HCT116 (cell line): Measurements from ENCODE around the gene PUSL1. TPM values are rescaled to one million over a fixed set of nuclear protein-coding genes. Genes with fewer than 3 reads are reported as not detected.

ENCODE experiments used
- ATAC-seq: fragments of 200-7000 bp; cut with Tn5 transposase; 2 replicates; pipeline ENCODE4 v1.9.1; 2020; ENCODE audit warnings: mild to moderate bottlenecking, moderate library complexity
- BruUV-seq: library from RNA; stranded (reverse); fragments of 400-500 nt; replicated peaks from 2 replicates; lab custom pipeline; 2021; lab: Mats Ljungman, UMichigan
- CTCF ChIA-PET: fragments of 300-600 bp; sonication (Branson Sonifier 250); formaldehyde crosslinking; loops from one replicate; lab custom pipeline; 2021; ENCODE audit warnings: antibody characterized with exemption; lab: Charles Lee
- POLR2A ChIA-PET: fragments of 300-600, 350-600 bp; sonication (Branson Sonifier 250); formaldehyde crosslinking; loops from one replicate; lab custom pipeline; 2021; ENCODE audit warnings: antibody characterized with exemption; lab: Charles Lee
- RAD21 ChIA-PET, 2 experiments: fragments of 300-600 bp; sonication (Branson Sonifier 250); formaldehyde crosslinking; loops; one replicate each; lab custom pipeline; 2023; ENCODE audit warnings: low total read pairs in 2 of 2; ENCODE audit not compliant: uncharacterized antibody in 2 of 2, unreplicated experiment in 2 of 2, low non-redundant PET in 1 of 2; lab: Charles Lee
- DNase-seq: peaks from one replicate; pipeline ENCODE4 v3.0.0-alpha.2; 2010; ENCODE audit warnings: low read depth, low spot score
- H2AFZ ChIP-seq: fragments of 200-600 bp; shearing (Covaris generic), sonication (generic); 2 replicates; pipeline ENCODE4 v1.6.1; 2017; ENCODE audit warnings: low read depth, mixed run types, mixed read lengths, antibody characterized with exemption, low read length; ENCODE audit not compliant: poor library complexity, severe bottlenecking
- H3K27ac ChIP-seq: 2 replicates; pipeline ENCODE4 v1.5.1; 2012; ENCODE audit warnings: low read depth, low read length
- H3K27me3 ChIP-seq: fragments of 200-600 bp; sonication (generic); 2 replicates; pipeline ENCODE4 v1.6.1; 2016; ENCODE audit warnings: mixed run types, low read length, mixed read lengths; ENCODE audit not compliant: insufficient read depth
- H3K36me3 ChIP-seq, 2 experiments: fragments of 200-500 bp in 1 of 2; fragments of 200-600 bp in 1 of 2; sonication (Bioruptor generic) in 1 of 2; sonication (generic) in 1 of 2; 2 replicates each; pipeline versions ENCODE4 v1.5.1 to v1.6.1; 2014 to 2016; ENCODE audit warnings: low read length in 2 of 2, inconsistent platforms in 1 of 2, mixed read lengths in 1 of 2, mixed run types in 1 of 2; ENCODE audit not compliant: insufficient read depth in 2 of 2, control insufficient read depth in 1 of 2
- H3K4me1 ChIP-seq, 2 experiments: fragments of 200-600 bp in 1 of 2; sonication (generic) in 1 of 2; 2 replicates each; pipeline versions ENCODE4 v1.5.1 to v1.6.1; 2012 to 2017; ENCODE audit warnings: low read length in 2 of 2, inconsistent platforms in 1 of 2, mild to moderate bottlenecking in 1 of 2, mixed read lengths in 1 of 2, mixed run types in 1 of 2, moderate library complexity in 1 of 2; ENCODE audit not compliant: insufficient read depth in 2 of 2, control insufficient read depth in 1 of 2
- H3K4me2 ChIP-seq: fragments of 200-600 bp; sonication (generic); 2 replicates; pipeline ENCODE4 v1.6.1; 2017; ENCODE audit warnings: mixed run types, low read length, mixed read lengths
- H3K4me3 ChIP-seq, 2 experiments: fragments of 200-600 bp in 1 of 2; sonication (generic) in 1 of 2; replicated peaks in 1 of 2; 2 replicates each; pipeline ENCODE4 v1.5.1; 2011 to 2016; ENCODE audit warnings: low read length in 2 of 2, control low read depth in 1 of 2, low read depth in 1 of 2, mild to moderate bottlenecking in 1 of 2, mixed read lengths in 1 of 2, mixed run types in 1 of 2
- H3K79me2 ChIP-seq: fragments of 200-600 bp; sonication (generic); 2 replicates; pipeline ENCODE4 v1.6.1; 2017; ENCODE audit warnings: mild to moderate bottlenecking, mixed run types, low read length, moderate library complexity, mixed read lengths; ENCODE audit not compliant: insufficient read depth
- H3K9ac ChIP-seq: fragments of 200-600 bp; sonication (generic); 2 replicates; pipeline ENCODE4 v1.6.1; 2016; ENCODE audit warnings: low read length, mixed read lengths
- H3K9me2 ChIP-seq: fragments of 200-600 bp; sonication (generic), shearing (Covaris generic); 2 replicates; pipeline ENCODE4 v1.6.1; 2017; ENCODE audit warnings: mixed run types, mild to moderate bottlenecking, moderate library complexity; ENCODE audit not compliant: insufficient read depth
- H3K9me3 ChIP-seq, 2 experiments: fragments of 200-500 bp in 1 of 2; fragments of 200-600 bp in 1 of 2; sonication (Bioruptor generic) in 1 of 2; sonication (generic) in 1 of 2; 2 replicates each; pipeline ENCODE4 v1.6.1; 2014 to 2017; ENCODE audit warnings: low read length in 2 of 2, mixed read lengths in 2 of 2, inconsistent platforms in 1 of 2, low read depth in 1 of 2, mild to moderate bottlenecking in 1 of 2, mixed run types in 1 of 2, moderate library complexity in 1 of 2; ENCODE audit not compliant: control insufficient read depth in 1 of 2, insufficient read depth in 1 of 2
- H4K20me1 ChIP-seq: fragments of 200-600 bp; sonication (generic), shearing (Covaris generic); 2 replicates; pipeline ENCODE4 v1.6.1; 2017; ENCODE audit warnings: mixed run types, mild to moderate bottlenecking, moderate library complexity; ENCODE audit not compliant: insufficient read depth
- CEBPB ChIP-seq: IDR thresholded peaks from 2 replicates; pipeline ENCODE4 v1.6.1; 2012; ENCODE audit warnings: low read depth
- EGR1 ChIP-seq: IDR thresholded peaks from 2 replicates; pipeline ENCODE4 v1.6.1; 2012; ENCODE audit warnings: low read depth
- ELF1 ChIP-seq: IDR thresholded peaks from 2 replicates; pipeline ENCODE4 v1.6.1; 2012; ENCODE audit warnings: low read depth, borderline replicate concordance
- EZH2phosphoT487 ChIP-seq: fragments of 200-600 bp; IDR thresholded peaks from 2 replicates; pipeline ENCODE4 v1.6.1; 2018; ENCODE audit warnings: antibody characterized with exemption, borderline replicate concordance
- FOSL1 ChIP-seq: IDR thresholded peaks from 2 replicates; pipeline ENCODE4 v1.6.1; 2012; ENCODE audit warnings: low read depth
- JUND ChIP-seq: IDR thresholded peaks from 2 replicates; pipeline ENCODE4 v1.6.1; 2012
- POLR2A ChIP-seq: IDR thresholded peaks from 2 replicates; pipeline ENCODE4 v1.7.0; 2011; ENCODE audit warnings: borderline replicate concordance; ENCODE audit not compliant: insufficient read depth, insufficient read length; ENCODE audit errors: extremely low read depth
- ZFX ChIP-seq: fragments of 450-650 bp; IDR thresholded peaks from 2 replicates; pipeline ENCODE4 v1.6.1; 2017
- ZNF274 ChIP-seq: fragments of 200-500 bp; sonication (Bioruptor generic); IDR thresholded peaks from 2 replicates; pipeline ENCODE4 v1.6.1; 2014; ENCODE audit warnings: mild to moderate bottlenecking, low read depth, low read length, inconsistent platforms
- intact Hi-C: fragments of 100-400 bp; cut with micrococcal nuclease; formaldehyde crosslinking; loops from 2 replicates; pipeline ENCODE4 v1.10.0; 2022
- total RNA-seq: library from RNA; stranded (reverse); gene quantifications from one replicate; pipeline ENCODE4 v1.2.1, GENCODE V29; 2021; ENCODE audit not compliant: unreplicated experiment
- TF ChIP-seq, protein P1 (sequence below): IDR thresholded peaks from 2 replicates; pipeline ENCODE4 v1.6.1; 2012; ENCODE audit warnings: low read depth
- TF ChIP-seq, protein P2 (sequence below), 3 experiments: fragments of 200-600 bp in 1 of 3; sonication (generic) in 1 of 3; IDR thresholded peaks in 2 of 3; conservative IDR thresholded peaks in 1 of 3; 2 replicates each; pipeline ENCODE4 v1.5.1; 2012 to 2017; ENCODE audit warnings: low read depth in 2 of 3, low read length in 2 of 3, antibody characterized with exemption in 1 of 3, borderline replicate concordance in 1 of 3, control low read depth in 1 of 3, mild to moderate bottlenecking in 1 of 3, mixed read lengths in 1 of 3, mixed run types in 1 of 3, moderate library complexity in 1 of 3; ENCODE audit not compliant: insufficient read depth in 1 of 3
- TF ChIP-seq, protein P3 (sequence below): IDR thresholded peaks from 2 replicates; pipeline ENCODE4 v1.6.1; 2011; ENCODE audit warnings: mild to moderate bottlenecking, low read length, moderate library complexity; ENCODE audit not compliant: insufficient replicate concordance; ENCODE audit errors: extremely low read depth
- TF ChIP-seq, protein P4 (sequence below): IDR thresholded peaks from 2 replicates; pipeline ENCODE4 v1.6.1; 2012

PUSL1 gene
- total RNA-seq, 1 experiment from 2014 or later = 47.2 TPM

DNA sequence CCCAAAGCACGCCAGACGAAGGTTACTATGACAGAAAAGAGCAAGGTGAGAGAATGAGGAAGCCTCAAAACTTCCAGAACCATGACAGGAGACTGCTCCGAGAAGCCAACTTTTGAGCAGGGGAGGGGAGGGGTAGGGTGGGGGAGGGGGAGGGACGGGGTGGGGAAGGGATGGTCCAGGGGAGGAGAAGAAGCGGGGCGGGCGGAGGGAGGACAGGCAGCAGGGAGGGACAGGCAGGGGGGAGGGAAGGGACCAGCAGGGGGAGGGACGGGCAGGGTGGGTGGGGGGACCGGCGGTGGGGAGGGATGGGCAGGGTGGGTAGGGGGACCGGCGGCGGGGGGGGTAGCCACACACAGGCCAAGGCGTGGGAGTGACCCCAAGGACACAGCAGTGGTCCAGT lies 14.0 kb downstream of the PUSL1 start (continued):
- TF ChIP-seq ZFX = no peak

DNA sequence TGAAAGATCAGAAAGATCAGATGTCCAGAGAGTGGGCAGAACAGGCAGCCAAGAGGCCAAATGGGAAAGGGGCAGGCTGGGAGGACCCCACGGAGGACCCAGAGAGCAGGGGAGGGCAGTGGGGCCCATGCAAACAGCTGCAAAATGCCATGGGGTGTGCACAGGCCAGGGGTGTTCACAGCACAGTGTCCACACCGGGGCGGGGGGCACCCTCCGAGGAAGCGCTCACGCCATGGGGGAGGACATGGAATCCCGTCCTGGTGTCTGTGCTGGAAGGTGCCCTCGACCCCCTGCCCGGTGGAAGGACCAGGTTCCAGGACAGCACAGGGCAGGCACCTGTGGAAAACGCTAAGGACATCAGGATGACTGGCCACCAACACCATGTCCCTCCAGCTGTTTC lies 14.6 kb downstream of the PUSL1 start:
- peaks cover 9% of the 10 kb centered on the region; the same call in 1 of the 2 replicates for H4K20me1 ChIP-seq
- H2AFZ ChIP-seq = no peak overlapping the region
- H3K9ac ChIP-seq = peak overlapping the region; percentile 45; the same call in 1 of the 2 replicates
- RAD21 ChIA-PET = no interaction called here
- no peaks in the 10 kb centered on the region for H3K9me3 ChIP-seq
- peak overlapping the region; percentile 46 to 79; a peak in 3 of 4 replicates for H3K4me3 ChIP-seq
- intact Hi-C loops = no loop called here
- TF ChIP-seq, protein P1, sequence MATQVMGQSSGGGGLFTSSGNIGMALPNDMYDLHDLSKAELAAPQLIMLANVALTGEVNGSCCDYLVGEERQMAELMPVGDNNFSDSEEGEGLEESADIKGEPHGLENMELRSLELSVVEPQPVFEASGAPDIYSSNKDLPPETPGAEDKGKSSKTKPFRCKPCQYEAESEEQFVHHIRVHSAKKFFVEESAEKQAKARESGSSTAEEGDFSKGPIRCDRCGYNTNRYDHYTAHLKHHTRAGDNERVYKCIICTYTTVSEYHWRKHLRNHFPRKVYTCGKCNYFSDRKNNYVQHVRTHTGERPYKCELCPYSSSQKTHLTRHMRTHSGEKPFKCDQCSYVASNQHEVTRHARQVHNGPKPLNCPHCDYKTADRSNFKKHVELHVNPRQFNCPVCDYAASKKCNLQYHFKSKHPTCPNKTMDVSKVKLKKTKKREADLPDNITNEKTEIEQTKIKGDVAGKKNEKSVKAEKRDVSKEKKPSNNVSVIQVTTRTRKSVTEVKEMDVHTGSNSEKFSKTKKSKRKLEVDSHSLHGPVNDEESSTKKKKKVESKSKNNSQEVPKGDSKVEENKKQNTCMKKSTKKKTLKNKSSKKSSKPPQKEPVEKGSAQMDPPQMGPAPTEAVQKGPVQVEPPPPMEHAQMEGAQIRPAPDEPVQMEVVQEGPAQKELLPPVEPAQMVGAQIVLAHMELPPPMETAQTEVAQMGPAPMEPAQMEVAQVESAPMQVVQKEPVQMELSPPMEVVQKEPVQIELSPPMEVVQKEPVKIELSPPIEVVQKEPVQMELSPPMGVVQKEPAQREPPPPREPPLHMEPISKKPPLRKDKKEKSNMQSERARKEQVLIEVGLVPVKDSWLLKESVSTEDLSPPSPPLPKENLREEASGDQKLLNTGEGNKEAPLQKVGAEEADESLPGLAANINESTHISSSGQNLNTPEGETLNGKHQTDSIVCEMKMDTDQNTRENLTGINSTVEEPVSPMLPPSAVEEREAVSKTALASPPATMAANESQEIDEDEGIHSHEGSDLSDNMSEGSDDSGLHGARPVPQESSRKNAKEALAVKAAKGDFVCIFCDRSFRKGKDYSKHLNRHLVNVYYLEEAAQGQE = no peak
- TF ChIP-seq ZNF274 (no peak), EZH2phosphoT487 (no peak), POLR2A (no peak), JUND (no peak), FOSL1 (no peak), EGR1 (no peak), ELF1 (no peak), CEBPB (no peak), ZFX (no peak)
- TF ChIP-seq, protein P2, sequence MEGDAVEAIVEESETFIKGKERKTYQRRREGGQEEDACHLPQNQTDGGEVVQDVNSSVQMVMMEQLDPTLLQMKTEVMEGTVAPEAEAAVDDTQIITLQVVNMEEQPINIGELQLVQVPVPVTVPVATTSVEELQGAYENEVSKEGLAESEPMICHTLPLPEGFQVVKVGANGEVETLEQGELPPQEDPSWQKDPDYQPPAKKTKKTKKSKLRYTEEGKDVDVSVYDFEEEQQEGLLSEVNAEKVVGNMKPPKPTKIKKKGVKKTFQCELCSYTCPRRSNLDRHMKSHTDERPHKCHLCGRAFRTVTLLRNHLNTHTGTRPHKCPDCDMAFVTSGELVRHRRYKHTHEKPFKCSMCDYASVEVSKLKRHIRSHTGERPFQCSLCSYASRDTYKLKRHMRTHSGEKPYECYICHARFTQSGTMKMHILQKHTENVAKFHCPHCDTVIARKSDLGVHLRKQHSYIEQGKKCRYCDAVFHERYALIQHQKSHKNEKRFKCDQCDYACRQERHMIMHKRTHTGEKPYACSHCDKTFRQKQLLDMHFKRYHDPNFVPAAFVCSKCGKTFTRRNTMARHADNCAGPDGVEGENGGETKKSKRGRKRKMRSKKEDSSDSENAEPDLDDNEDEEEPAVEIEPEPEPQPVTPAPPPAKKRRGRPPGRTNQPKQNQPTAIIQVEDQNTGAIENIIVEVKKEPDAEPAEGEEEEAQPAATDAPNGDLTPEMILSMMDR (IDR thresholded peaks at IDR 0.05 in 2 of 3, conservative IDR thresholded peaks at IDR 0.05 in 1 of 3; ENCODE audit: borderline replicate concordance in 1 of 3, insufficient read depth in 1 of 3, low read depth in 2 of 3, low read length in 2 of 3) = no peak
- TF ChIP-seq, protein P3, sequence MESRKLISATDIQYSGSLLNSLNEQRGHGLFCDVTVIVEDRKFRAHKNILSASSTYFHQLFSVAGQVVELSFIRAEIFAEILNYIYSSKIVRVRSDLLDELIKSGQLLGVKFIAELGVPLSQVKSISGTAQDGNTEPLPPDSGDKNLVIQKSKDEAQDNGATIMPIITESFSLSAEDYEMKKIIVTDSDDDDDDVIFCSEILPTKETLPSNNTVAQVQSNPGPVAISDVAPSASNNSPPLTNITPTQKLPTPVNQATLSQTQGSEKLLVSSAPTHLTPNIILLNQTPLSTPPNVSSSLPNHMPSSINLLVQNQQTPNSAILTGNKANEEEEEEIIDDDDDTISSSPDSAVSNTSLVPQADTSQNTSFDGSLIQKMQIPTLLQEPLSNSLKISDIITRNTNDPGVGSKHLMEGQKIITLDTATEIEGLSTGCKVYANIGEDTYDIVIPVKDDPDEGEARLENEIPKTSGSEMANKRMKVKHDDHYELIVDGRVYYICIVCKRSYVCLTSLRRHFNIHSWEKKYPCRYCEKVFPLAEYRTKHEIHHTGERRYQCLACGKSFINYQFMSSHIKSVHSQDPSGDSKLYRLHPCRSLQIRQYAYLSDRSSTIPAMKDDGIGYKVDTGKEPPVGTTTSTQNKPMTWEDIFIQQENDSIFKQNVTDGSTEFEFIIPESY = no peak
- TF ChIP-seq, protein P4, sequence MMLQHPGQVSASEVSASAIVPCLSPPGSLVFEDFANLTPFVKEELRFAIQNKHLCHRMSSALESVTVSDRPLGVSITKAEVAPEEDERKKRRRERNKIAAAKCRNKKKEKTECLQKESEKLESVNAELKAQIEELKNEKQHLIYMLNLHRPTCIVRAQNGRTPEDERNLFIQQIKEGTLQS = no peak
- TF ChIP-seq, all 23 proteins: peak for 0
- Histone ChIP-seq H3K27ac (no peak overlapping the region), H3K27me3 (no peaks in the 10 kb centered on the region), H3K4me1 (peaks cover 24 to 42% of the 10 kb centered on the region in 2 experiments), H3K36me3 (peaks cover 3 to 13% of the 10 kb centered on the region in 2 experiments; a peak in 2 of 4 replicates), H3K79me2 (peaks cover 79% of the 10 kb centered on the region), H3K9me2 (no peaks in the 10 kb centered on the region), H3K4me2 (peak overlapping the region; percentile 79)
- ATAC-seq = no peak
- no TSS peak for BruUV-seq
- DNase-seq = no peak
- ChIA-PET POLR2A (no interaction called here), CTCF (no interaction called here)
